SW480 (cell line): Measurements from ENCODE around the gene CRHR1.

Experiments used
- DNase-seq: peaks from one replicate; pipeline ENCODE4 v3.0.0-alpha.2; 2016; ENCODE audit warnings: low spot score

Gene CRHR1

DNA sequence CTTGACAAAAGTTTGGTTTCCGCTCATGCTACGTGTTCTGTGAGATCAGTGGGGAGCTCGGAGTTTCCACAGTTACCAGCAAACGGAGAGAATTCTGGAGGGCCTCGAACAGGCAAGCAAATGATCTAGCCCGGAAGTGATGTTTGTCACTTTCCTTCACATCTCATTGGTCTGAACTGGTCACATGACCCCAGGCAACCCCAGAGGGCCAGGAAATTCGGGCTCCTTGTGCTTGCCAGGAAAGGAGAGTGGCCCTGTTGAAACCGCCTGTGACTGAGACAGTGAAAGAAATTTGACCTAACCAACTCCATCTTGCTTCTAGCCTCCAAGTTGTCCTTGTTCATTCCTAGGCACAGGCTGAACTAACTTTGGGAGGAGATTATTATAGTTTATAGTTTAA, 83.6 kb downstream of the CRHR1 start:
- DNase-seq: no peak

DNA sequence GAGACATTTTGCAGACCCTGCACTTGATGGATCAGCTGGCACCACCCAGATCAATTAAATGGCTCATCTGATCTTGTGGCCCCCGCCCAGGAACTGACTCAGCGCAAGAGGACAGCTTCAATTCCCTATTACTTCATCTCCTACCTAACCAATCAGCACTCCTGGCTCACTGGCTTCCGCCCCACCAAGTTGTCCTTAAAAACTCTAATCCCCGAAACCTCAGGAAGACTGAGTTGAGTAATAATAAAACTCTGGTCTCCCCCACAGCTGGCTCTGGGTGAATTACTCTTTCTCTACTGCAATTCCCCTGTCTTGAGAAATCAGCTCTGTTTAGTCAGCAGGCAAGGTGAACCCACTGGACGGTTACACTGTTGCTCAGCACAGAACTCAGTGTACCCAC, 84.2 kb downstream of the CRHR1 start:
- DNase-seq: no peak

DNA sequence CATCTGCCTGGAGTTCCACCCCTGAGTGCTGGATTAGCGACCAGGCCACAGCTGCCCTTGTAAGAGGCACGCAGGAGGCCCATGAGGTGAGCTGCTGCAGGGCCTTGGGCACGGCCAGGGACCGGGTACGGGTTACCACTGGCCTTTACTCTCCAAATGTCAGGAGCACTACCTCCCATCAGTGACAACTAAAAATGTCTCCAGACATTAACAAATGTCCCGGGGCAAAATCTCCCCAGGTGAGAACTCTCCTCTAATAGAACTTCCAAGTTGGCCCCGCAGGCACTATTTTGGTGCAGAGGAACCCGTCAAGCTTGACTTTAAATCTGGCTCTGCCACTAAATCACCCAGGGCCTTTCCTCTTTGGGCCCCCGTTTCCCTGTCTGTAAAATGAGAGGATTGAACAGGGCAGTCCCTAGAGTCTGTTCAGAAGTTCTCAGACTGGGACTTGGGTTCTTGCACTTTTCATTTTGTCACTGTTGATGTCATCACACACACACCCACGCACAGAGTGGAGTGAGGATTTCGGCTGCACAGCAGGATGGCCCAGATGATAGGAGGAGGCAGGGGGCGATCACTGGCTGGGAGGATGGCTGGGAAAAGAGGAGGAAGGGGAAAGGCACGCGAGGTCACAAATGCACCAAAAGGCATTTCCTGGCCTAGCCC, 85.7 kb downstream of the CRHR1 start:
- DNase-seq: no peak

DNA sequence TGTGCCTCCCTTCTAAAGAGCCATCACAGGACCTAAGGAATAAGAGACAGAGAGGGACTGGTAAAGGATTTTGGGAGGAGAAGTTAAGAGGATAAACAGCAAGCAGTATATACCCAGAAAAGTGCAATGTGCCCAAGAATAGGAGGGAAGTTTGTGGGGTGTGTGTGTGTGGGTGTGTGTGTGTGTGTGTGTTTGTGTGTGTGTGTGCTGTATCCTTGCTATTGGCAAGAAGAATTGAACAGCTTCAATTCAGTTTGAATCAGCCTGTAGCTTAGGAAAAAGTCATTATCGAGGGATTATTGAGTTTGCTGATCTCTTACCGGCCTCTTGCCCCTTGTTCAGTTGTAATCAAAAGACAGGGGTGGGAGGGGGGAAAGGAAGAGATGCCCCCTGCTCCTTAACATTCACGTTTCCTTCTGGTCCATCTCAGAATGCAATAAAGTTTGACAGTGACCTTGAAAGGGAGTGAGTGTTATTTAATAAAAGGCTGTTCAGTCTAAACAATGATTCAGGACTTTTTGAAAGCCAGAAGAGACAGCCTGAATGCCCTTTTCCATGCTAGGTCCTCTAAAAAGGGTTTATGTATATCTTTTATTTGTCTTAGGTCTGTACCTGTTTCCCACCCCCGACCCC, 86.3 kb downstream of the CRHR1 start:
- DNase-seq: no peak

DNA sequence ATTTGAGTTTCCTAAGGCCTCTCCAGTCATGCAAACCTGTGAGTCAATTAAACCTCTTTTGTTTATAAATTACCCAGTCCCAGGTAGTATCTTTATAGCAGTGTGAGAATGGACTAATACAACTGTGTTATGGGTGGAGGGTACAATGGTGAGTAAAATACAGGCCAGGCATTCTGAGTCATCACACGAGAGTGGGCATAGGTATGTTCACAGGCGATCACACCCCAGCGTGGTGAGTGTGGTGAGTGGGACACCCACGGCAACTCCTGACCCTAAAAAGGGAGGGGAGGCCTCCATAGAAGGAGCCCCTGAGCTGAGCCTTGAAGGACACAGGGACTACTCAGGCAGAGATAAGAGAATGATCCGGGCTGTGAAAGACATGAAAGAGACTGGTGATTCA, 87.6 kb downstream of the CRHR1 start:
- DNase-seq: no peak

DNA sequence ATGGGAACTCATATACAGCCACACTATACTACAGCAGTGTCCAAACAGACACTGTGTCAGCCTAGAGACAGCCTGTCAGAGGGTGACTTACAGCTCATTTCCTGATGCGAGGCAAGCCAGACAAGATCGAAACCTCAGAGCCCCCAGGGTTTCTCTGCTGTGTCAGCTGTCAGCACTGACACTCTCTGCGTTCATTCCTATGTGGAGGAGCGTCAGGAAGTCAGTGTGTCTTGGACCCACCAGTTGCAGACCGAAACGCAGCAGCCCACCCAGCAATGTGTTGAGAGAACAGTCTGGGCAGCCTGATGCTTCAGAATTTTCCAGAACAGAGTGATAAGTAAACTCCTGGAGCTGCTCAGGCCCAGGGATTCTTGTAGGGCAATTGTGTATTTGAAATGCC, 89.6 kb downstream of the CRHR1 start:
- DNase-seq: no peak

DNA sequence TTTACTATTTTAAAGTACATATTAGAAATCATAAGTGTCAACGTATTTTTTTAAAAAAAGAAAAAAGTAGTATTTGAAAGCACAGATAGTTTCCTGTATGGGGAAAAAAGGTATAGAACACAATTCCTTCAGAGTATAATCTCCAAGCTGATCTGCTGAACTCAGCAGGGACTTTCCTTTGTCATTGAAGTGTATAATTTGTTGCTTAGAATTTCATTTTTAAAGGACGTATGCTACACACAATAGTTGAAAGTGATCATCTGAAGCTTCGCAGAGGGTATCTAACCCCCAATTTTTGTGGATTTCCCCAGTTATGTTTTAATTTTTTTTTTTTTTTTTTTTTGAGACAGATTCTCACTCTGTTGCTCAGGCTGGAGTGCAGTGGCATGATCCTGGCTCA, 90.0 kb downstream of the CRHR1 start:
- DNase-seq: no peak

DNA sequence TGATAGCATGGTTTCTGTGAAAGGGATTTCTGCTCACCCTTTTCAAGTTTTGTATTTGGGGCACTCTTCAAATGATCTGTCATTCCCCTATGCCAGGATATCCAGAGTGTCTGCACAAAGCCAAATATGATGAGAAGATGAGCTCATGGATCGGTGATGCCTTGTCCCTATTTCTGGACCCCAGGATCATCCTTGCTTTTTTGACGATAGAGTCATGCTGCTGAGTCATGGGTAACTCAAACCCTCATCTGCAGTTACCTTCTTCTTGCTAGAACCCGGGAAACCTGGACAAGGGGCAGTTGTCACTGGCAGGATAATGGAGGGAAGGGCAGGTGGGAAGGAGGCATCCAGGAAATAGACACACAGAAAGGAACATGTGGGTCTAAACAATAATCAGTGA, 92.4 kb downstream of the CRHR1 start:
- no peak for DNase-seq

DNA sequence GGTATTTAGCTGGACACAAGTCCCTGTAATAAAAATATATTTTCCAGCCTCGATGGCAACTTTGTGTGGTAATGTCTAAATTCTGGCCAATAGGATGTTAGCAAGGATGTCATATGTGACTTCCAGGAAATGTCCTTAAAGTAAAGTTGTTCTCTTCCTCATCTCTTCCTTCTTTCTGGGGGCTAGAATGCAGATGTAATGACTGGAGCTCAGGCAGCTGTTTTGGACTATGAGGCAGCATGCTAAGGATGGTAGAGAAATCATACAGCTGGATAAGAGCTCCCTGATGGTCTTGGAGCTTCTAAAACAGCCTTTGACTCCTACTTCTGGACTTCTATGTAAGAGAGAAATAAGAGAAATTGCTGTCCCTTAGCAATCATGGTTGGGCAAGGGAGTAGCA, 93.3 kb downstream of the CRHR1 start:
- DNase-seq: no peak

DNA sequence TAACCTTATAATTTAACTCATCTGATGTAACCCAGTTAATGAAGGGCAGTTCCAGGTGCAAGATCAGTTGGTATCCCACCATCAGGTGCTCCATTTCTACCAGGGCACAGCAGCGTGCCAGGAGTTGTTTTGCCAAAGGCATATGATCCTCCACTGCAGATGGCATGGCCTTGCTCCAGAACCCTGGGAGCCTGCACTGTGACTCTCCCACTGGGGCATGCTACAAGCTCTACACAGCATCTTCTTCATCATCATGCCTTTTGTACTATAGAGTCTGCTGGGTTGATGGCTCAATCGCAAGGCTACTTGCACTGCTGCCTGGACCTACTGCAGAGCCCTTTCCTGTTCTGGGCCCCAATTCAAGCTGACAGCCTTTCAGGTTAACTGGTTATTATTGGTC, 98.9 kb downstream of the CRHR1 start:
- DNase-seq: no peak
